ENCODE data around the gene C1RL.

Gene C1RL

DNA sequence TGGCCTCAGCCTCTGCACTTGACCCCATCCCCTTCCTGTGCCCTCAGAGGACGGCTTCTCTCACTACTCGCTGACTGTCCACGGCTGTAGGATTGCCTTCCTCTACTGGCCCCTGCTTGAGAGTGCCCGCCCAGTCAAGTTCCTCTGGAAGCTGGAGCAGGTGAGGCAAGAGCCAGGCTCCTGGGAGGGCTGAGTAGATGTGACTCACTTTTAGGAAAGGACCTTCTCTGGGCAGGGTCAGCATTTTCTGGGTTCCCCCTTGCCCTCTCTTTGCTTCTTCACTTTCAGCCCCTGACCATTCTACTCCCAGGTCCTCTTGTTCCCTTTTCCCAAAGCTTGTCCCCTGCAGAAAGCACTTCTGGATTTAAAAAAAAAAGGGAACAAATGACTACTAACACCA lies 28.9 kb upstream of the C1RL start:
- DNase-seq (ENCODE audit: low read depth in 4 of 4, low spot score in 1 of 4) = no peak

DNA sequence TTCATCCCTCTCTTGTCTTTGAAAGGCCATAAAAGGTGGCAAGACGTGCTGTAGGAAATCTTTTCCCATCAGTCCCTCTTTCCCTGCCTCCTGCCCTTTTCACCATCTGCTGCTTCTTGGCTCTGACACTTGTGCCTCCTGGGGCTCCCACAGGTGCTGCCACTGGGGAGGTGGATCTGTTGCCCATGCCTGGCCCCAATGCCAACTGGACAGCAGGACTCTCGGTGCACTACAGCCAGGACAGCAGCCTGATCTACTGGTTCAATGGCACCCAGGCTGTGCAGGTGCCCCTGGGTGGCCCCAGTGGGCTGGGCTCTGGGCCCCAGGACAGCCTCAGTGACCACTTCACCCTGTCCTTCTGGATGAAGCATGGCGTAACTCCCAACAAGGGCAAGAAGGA lies 27.7 kb upstream of the C1RL start:
- no peak for DNase-seq (ENCODE audit: low read depth in 4 of 4, low spot score in 1 of 4)

- DNase-seq (ENCODE audit: low read depth in 4 of 4, low spot score in 1 of 4) = no peak
Observed at GRCh38 chr12:7136071-7136470, 27.1 kb upstream of the C1RL start.

DNA sequence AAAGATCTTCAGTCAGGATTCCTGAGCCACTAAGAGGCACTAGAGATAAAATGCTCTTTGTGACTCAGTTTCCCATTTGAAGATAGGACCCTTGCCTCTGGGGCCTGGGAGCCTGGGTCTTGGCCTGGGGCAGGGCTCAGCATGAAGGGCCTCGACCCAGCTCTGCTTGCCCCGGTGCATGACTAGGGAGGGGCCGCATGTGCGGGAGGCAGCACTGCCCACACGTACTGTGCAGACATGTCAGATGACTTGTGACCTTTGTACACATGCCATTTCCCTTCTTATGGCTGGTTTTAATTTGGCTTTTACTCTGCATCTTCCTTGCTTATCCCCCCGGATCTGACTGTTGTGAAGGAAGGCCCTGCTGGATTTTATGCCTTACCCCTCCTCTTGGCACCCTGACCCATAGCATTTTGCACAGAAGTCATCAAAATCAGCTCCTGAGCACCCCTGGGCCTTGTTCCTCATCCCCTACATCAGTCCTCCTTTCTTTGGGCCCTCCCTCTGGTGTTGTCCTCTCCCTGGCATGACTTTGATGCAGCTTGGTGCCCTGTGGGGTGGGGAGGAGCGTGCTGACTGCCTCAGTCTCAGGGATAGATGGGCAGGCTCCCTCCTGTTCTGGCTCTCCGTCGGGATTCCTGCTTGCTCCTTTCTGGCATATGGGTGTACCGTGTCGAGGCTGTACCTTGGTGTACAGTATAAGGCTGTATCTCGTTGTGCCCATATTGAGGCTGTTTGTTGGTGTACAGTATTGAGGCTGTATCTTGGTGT lies 25.6 kb upstream of the C1RL start:
- no peak for DNase-seq (ENCODE audit: low read depth in 4 of 4, low spot score in 1 of 4)

- peak in 1 of 4 experiments; percentile 3 for DNase-seq (ENCODE audit: low read depth in 4 of 4, low spot score in 1 of 4)
Observed at GRCh38 chr12:7131502-7131866, 22.5 kb upstream of the C1RL start.

- DNase-seq (ENCODE audit: low read depth in 4 of 4, low spot score in 1 of 4) = peak in 1 of 4 experiments; percentile 30
Observed at GRCh38 chr12:7130701-7131501, 21.9 kb upstream of the C1RL start.

- DNase-seq (ENCODE audit: low read depth in 4 of 4, low spot score in 1 of 4) = peak; percentile 67 to 76 (median 70)
Observed at GRCh38 chr12:7129872-7130691, 21.1 kb upstream of the C1RL start, which contains the start of gene CLSTN3. TSS of gene CLSTN3 (plus strand) at chr12:7130371. CDS start at chr12:7130649, 278 bp downstream.

DNA sequence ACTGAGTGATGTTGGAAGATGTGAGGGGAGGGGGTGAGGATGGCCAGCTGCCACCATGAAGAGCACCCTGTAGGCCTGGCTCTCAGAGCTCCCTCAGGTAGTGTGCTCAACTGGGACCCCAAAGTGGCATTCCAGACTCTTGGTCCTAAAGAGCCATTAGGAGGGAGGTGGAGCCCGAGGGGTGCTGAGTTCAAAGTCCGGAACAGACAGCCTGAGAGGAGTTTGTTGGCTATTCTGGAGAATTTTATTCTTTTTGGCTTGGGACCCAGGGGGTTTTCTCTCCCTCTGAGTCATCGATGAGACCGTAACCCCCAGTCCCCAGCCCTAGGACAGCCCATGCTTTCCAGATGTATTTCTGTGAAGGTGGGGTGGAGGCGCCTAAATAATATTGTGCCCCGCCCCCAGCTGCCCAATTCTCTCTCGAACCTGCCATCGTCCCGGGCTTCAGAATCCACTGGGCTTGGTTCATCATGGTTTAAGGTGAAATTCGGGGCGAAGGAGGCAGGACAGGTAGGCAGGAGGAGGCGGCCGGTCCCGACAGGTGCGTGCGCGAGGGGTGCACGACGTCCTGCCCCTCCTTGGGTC lies 20.4 kb upstream of the C1RL start:
- no peak for DNase-seq (ENCODE audit: low read depth in 4 of 4, low spot score in 1 of 4)

GRCh38 chr12:7128681-7129286 lies 19.8 kb upstream of the C1RL start, which contains the start of gene RBP5:
TSS of gene RBP5 (minus strand) at chr12:7128889. CDS start at chr12:7128775, 114 bp downstream.
- no peak for DNase-seq (ENCODE audit: low read depth in 4 of 4, low spot score in 1 of 4)

GRCh38 chr12:7127916-7128626 lies 19.1 kb upstream of the C1RL start:
- no peak for DNase-seq (ENCODE audit: low read depth in 4 of 4, low spot score in 1 of 4)

DNA sequence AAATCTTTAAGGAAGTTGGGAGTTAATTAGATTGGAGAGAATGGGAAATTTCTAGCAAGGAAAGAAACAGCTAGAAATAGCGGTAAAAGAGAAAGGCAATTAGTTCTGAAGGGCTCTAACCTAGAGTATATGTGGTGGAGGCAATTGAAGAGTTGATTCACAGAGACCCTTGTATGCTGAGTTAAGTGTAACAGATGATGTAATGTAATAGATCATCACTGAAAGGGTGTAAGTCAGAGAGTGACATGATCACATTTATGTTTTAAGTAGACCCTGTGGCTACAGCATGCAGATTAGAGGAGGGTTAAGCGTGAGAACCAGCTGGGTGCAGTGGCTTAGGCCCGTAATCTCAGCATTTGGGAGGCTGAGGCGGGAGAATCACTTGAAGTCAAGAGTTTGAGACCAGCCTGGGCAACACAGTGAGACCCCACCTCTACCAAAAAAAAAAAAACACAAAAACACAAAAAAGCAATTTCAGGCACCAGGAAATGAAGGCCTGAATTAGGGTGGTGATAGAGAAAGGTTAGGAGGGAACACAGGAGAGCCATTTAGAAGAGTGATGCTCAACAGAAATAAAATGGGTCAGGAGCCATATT lies 16.7 kb upstream of the C1RL start:
- DNase-seq (ENCODE audit: low read depth in 4 of 4, low spot score in 1 of 4) = no peak

GRCh38 chr12:7123806-7124522 lies 14.9 kb upstream of the C1RL start:
- no peak for DNase-seq (ENCODE audit: low read depth in 4 of 4, low spot score in 1 of 4)

DNA sequence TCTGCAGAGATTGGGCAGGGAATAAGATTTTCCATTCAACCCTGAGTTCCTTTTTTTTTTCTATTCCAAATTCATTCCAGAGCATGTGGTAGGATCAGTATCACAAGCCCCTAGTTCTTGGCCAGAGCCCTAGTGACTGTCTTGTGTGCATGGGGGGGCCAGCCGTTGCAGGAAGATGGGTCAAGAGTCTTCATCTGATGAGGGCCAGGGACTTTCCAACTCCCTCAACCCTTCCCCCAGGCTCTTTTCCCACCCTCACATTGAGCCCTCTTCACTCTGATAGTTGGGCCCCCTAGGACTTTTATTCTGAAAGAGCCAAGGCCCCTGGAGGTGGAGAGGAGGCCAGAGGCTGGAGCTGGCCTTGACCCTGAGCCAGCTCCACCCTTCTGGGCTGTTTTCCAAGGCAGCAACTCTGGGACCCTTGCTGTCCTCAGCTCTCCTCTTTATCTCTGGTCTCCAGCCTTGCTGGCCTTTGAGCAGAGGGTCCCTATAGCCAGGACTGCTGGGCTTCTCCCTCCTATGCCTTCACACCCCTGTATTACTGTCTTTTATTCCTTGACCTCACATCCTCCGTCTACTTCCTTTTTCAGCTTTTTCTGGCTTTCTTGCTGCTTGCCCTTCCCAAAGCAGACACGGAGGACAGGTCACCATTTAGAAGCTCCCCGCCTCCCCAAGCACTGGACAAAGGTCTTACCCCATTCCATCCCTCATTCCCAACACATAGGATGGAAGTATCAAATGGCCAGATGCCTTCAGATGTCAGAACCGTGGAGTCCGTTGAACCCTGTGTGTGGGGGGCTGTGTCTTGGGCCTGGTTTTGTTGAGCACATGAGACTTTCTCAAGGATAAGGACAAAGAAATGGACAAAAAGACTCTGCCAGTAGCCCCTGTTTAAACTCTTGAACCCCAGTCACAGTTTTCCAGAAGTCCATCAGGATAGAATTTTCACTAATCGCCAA lies 14.1 kb upstream of the C1RL start:
- no peak for DNase-seq (ENCODE audit: low read depth in 4 of 4, low spot score in 1 of 4)

GRCh38 chr12:7121324-7121723 lies 12.3 kb upstream of the C1RL start:
- DNase-seq (ENCODE audit: low read depth in 4 of 4, low spot score in 1 of 4) = no peak

DNA sequence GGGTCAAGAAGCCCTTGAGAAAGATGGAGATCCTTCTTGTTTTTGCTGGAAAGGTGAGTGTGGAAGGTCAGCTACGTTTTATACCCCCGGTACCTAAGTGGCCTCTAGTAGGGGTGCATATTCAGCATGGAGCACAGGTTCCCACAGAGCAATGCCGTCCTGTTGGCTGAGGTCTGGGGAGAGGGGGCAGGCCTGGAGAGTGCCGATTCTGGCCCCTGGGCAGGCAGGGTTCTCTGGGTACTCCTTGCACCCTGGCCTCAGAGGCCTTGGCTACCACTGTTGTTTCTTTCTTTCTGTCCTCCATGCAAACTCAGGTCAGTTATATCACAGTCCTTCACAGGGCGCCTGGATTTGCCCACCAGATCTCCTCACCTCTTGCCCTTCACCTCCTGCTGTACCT lies 11.2 kb upstream of the C1RL start:
- DNase-seq (ENCODE audit: low read depth in 4 of 4, low spot score in 1 of 4) = no peak

DNA sequence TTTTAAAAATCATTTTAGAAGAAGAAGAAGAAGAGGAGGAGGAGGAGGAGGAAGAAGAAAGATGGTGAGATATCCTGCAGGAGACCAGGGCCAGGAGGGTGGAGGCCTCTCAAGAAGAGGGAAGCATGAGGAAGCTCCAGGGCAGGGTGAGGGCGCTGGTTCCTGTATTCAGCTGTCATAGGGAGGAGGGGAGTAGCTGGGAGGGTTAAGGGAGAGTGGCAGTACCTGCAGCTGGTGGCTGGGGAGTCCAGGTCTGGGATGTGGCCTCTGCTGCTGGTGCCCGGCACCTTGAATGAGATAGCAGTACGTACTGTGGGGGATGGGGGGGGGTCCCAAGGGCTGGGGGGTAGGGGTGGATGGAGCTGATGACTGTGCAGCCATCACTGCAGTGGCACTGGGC lies 9.9 kb upstream of the C1RL start:
- DNase-seq (ENCODE audit: low read depth in 4 of 4, low spot score in 1 of 4) = no peak

DNA sequence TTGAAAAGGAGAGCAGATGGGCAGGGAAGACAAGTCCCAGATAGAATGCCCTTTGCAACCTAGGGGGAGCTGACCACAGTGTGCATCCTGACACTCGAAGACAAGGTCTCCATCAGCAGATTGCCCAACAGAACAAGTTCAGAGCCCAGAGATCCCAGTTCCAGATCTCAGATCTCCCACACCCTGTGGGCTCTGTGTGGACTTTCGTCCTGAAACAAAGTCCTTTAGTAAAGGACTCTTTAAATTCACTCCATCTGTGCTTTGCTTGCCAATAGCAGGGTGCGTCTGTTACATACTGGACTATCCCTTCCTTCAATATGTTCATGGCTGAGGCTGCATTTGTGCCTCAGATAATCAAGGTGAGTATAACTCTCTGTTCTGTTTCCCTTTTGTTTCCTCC lies 8.7 kb upstream of the C1RL start:
- DNase-seq (ENCODE audit: low read depth in 4 of 4, low spot score in 1 of 4) = no peak

- DNase-seq (ENCODE audit: low read depth in 4 of 4, low spot score in 1 of 4) = no peak
Observed at GRCh38 chr12:7116916-7117315, 7.9 kb upstream of the C1RL start.

Measured in stimulated activated CD4-positive, alpha-beta T cell treated with anti-CD3 and anti-CD28 coated beads, Interleukin-1b, Interleukin-23, amount 100 ng/mL, for 24 hours (primary cell).